ENCODE measurements around the gene TASP1. TPM values are rescaled to one million over a fixed set of nuclear protein-coding genes. Genes with fewer than 3 reads are reported as not detected.
"Not testable (repeated sequence)": the region's sequence is repeated elsewhere in the genome, so short reads cannot be mapped to it uniquely, and the experiment has no call there.

The TASP1 gene
- polyA plus RNA-seq, 4 donors, result 13.4 to 15.3 (median 14.3) TPM

DNA sequence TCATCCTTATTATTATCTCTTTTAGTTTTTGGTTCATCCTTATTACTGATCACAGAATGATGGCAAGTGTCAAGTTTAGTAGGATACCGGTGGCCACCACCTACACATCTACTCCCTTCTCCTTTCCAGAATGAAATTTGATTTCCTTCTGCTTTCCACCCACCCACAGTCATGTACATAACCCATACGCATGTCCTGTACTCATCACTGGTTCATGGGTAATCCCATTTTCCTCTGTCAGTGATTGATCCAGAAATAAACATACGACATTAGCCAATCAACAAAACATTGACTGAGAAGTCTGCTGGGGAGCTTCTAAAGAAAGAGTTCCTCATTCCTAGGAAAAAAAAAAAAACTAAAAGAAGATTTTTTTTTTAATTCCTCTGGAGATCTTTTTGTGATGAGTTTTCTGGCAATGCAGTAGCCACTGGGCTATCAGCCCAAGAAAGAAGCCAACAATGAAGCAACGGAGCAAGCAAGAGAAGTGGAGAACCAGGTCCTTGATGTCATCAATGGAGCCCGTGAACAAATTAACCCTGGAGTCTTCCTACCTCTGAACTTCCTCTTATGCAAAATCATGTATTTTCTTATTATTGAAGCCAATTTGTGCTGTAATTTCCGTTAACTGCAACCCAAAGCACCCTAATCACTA is 127.8 kb downstream of the TASP1 start:
- DNase-seq (ENCODE audit: low read depth in 4 of 4, low spot score in 2 of 4), result no peak

DNA sequence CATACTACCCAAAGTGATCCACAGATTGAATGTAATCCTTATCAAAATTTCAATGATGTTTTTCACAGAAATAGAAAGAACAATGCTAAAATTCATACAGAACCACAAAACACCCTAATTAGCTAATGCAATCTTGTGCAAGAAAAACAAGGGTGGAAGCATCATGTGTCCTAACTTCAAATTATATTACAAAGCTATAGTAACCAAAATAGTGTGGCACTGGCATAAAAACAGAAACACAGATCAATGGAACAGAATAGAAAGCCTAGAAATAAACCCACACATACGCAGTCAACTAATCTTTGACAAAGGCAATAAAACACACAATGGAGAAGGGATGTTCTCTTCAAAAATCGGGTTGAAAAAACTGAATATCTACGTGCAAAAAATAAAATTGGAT is 131.1 kb downstream of the TASP1 start:
- no peak for DNase-seq (ENCODE audit: low read depth in 4 of 4, low spot score in 2 of 4)

DNA sequence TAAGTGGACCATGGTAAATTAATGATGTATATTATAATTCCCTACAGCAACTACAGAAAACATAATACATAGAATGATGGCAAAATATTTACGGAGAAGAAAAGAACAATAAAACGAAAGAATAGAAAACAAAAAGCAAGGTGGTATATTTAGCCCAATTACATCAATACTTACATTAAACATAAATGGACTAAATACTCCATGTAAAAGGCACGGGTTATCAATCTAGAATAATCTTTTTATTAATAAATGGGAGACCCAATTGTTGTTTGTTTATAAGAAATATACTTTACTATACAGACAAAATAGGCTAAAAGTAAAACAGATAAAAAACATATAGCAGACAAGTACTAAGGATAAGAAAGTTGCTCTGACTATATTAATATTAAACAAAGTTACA is 137.2 kb downstream of the TASP1 start:
- no peak for DNase-seq (ENCODE audit: low read depth in 4 of 4, low spot score in 2 of 4)

DNA sequence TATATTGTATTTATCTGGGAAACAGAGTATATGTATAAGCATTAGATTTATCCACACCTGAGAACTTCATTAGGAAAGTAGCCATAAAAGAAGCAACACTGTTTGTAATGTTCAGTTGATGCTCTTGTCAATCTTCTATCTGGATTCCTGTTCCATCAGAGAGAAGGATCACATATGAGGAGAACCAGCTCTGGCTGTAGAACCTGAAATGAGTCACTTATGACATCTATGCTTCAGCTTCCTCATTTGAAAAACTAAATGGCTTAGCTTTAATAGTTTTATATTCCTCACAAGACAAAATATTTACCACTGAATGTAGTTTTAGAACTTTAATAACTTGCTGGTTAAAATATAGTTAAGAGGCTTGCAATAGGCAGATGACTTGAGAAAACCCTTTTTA is 144.7 kb downstream of the TASP1 start:
- no peak for DNase-seq (ENCODE audit: low read depth in 4 of 4, low spot score in 2 of 4)

DNA sequence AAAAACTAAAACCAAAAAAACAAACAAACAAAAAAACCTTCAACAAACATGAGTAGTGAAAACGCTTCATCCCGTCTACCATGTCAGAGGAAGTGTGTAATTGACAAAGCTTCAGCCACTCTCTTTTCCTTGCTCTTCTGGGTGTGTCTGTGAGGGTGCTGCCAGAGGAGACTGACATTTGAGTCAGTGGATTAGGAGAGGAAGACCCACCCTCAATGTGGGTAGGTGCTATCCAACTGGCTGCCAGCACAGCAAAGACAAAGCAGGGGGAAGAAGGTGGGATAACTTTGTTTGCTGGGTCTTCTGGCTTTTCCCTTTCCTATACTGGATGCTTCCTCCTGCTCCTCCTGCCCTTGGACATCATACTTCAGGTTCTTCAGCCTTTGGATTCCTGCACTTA is 145.6 kb downstream of the TASP1 start:
- no peak for DNase-seq (ENCODE audit: low read depth in 4 of 4, low spot score in 2 of 4)

DNA sequence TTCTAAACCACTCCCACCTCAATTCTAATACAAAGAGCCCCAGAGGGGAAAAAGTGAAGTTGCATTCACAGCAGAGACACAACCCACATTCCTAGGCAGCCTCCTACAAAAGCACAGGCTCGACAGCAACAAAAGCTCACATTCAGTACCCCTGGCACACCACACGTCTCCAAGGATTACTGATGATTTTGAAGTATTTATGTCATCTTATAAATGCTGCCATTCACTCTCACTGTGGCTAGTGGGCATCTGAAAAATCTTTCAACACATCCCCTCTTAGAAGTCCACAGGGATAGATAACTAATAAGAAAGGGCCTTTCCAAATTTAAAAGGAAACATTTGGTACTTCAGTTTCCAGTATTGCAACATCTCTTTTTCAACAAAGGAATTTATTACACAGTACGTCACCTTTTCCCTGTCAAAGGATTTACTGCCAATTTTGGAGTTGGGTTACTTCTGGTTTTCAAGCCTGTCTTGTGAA is 146.7 kb downstream of the TASP1 start:
- DNase-seq (ENCODE audit: low read depth in 4 of 4, low spot score in 2 of 4), result no peak

DNA sequence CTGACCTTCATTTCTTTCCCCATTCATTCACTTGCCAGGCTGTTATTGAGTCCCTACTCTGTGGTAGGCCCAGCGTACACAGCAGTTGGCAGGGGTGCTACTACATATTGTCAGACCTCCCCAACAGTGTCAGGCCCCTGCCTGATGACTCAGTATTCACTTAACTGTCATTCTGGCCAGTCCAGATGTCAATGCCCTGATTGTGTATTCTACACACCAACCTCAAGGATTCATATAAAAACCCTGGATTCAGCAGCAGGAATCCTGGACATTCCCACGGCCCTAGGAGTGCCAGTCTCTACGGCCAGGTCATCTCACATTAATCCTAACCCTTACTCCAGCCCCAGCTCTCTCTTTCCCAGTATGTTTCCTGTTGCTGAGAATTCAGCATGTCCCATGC is 151.5 kb downstream of the TASP1 start:
- DNase-seq (ENCODE audit: low read depth in 4 of 4, low spot score in 2 of 4), result no peak

DNA sequence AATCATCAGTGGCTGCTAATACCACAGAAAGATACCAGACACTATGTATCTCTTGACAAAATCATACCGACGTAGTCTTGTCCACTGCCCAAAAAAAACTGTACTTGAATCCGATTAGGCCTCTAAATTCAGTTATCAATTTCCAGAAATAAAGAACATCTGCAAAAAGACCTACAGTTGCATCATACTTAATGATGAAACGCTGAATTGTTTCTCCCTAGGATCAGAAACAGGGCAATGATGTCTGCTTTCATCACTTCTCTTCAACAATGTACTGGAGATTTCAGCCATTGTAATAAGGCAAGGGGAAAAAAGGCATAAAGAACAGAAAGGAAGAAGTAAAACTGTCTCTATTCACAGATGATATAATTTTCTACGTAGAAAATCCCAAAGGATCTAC is 152.0 kb downstream of the TASP1 start:
- no peak for DNase-seq (ENCODE audit: low read depth in 4 of 4, low spot score in 2 of 4)

DNA sequence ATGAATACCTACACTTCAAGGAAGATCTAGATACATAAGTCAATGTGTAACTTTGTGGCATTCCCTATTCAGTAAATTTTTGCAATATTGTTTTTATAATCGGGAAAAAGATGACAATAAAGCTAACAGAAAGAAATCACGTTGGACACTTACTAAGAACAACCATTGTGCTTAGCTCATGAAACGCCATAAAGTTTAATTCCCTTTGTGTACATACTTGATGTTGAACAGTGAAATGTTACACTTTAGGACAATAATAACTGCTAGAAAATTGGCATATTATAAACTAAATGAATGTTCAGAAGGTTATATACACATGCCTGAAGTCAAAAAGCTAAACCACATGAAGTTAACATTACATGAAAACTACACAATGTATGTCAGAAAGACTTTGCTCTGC is 153.2 kb downstream of the TASP1 start:
- no peak for DNase-seq (ENCODE audit: low read depth in 4 of 4, low spot score in 2 of 4)

DNA sequence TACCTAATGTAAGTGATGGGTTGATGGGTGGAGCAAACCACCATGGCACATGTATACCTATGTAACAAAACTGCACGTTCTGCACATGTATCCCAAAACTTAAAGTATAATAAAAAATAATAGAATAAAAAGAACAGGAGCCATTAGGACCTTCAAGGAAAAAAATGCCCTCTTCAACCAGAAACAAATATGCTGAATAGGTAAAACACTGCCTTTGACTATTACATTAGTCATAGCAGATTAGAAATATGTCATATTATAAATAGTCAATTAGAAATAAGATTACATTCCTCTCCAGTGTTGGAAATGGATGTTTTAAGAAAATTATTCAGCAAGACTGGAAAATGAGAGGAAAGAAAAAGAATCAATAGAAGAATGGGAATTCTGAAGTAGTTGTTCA is 153.7 kb downstream of the TASP1 start:
- not testable (repeated sequence) for DNase-seq (ENCODE audit: low read depth in 4 of 4, low spot score in 2 of 4)

DNA sequence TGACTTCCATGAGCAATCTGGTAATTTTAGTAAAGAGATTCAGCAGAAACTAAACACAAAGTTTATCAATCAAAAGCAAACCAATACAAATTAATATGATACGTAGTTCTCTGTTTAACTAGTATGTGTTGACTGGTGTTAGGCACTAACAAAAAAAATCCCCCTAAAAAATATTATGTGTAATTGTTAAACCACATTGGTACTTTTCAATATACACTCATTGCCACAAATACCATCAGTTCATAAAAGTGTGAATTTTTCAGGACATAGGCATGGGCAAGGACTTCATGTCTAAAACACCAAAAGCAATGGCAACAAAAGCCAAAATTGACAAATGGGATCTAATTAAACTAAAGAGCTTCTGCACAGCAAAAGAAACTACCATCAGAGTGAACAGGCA is 155.3 kb downstream of the TASP1 start:
- not testable (repeated sequence) for DNase-seq (ENCODE audit: low read depth in 4 of 4, low spot score in 2 of 4)

DNA sequence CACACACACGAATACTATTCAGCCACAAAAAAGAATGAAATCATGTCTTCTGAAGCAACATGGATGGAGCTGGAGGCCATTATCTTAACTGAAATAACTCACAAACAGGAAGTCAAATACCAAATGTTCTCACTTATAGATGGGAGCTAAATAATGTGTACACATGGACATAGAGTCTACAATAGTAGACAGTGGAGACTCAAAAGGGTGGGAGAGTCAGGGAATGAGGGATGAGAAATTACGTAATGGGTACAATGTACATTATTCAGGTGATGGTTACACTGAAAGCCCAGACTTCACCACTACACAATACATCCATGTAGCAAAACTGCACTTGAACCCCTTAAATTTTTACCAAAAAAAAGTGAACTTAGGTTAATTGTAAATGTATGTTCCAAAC is 160.4 kb downstream of the TASP1 start:
- DNase-seq (ENCODE audit: low read depth in 4 of 4, low spot score in 2 of 4), result no peak

DNA sequence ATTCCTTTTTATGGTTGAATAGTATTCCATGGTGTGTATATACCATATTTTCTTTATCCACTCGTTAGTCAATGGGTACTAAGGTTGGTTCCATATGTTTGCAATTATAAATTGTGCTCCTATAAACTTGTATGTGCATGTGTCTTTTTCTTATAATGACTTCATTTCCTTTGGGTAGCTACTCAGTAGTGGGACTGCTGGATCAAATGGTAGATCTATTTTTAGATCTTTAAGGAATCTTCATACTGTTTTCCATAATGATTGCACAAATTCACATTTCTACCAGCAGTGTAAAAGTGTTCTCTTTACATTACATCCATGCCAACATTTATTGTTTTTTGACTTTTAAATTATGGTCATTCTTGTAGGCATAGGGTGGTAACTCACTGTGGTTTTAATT is 164.3 kb downstream of the TASP1 start:
- DNase-seq (ENCODE audit: low read depth in 4 of 4, low spot score in 2 of 4), result no peak

DNA sequence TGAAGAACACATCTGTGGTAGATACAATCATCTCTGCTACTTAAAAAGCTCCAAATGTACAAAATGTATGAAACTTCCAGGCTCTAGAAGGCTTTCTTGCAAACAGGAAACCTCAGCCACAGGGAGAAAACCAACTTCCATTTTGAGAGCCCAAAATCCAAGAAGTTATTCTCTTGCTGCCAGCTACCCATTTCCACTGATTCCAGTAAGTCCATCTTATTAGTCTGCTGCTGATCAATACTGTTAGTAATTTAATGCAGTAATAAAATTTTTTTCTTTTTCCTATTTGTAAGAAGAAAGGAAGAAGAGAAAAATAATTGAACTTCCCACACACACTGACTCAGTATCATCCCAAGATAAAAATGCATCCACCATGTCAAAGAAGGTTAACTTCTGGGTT is 169.5 kb downstream of the TASP1 start:
- DNase-seq (ENCODE audit: low read depth in 4 of 4, low spot score in 2 of 4), result no peak

DNA sequence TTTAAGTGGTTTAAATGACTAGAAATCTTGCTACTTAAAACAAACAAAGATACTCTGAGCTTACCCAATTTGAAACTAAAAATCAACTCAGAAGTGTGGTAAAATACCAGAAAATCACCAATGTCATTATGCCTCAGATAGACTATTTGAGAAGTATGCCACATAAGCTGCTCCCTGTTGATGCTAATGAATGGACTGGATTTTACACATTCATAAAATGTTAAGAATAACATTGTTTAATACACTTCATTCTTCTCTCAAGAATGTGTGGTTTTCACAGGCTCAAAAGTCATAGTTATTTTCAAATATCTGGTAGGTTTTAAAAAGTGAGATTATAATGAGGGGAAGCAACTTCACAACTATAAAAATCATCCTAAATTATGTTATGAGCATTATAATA is 170.6 kb downstream of the TASP1 start:
- DNase-seq (ENCODE audit: low read depth in 4 of 4, low spot score in 2 of 4), result no peak

DNA sequence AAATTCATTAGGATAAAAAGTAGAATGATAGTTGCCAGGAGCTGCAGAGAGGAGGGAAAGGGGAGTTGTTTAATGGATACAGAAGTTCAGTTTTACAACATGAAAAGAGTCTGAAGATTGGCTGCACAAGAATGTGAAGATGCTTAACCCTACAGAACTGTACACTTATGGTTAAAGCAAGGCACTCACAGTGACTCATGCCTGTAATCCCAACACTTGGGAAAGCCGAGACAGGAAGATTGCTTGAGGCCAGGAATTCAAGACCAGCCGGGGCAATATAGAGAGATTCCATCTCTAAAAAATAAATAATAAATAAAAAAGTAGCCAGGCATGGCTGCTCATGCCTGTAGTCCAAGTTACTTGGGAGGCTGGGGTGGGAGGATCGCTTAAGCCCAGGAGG is 174.0 kb downstream of the TASP1 start:
- DNase-seq (ENCODE audit: low read depth in 4 of 4, low spot score in 2 of 4), result no peak

DNA sequence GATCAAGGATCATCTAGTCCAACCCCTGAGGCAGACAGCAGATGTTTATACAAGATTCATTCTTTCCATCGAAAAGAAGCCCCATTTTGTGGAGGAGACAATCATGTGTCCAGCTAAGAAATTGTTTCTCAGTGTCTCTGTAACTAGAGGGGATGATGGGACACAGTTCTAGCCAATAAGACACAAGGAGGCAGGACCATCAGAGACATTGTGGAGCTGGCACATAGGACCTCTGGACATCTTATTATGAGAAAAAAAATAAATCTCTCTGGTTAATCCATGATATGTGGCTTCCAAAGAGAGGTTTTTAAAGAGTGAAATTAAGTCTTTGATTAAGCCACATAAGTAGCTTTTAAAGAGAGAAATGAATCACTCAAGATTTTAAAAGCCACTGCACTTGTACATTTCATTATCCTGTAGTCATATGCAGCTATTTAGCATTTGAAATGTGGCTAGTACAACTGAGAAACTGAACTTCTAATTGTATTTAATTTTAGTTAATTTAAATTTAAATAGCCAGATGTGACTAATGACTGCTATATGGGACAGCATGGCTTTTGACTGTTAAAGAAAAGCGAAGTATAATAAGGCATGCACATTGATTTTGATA is 176.8 kb downstream of the TASP1 start:
- no peak for DNase-seq (ENCODE audit: low read depth in 4 of 4, low spot score in 2 of 4)

DNA sequence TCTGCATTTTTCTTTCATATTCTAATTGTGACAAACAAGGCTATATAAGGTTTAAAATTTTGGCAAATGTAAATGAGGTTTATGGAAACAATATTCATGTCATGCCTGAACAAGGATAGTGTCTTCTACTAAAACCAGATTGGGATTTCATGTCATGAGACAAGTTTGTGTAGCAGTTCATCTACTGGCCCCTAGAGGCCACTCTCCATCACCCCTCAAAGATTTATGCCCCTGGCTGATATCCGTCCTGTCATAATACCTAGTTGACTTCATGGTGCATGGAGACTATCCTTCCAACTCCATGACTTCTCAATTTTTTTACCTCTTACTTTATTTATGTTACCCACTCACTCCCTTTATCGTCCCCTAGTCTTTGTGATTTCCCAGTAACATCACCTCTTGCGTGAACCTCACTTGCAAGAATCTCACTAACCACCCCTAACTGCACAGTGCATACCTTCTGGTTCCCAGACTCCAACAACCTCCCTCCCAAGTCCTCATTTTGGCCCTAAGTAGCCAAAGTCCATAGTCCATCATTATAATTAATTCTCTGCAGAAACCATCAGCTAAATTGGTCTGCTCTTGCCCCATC is 179.8 kb downstream of the TASP1 start:
- DNase-seq (ENCODE audit: low read depth in 4 of 4, low spot score in 2 of 4), result no peak

DNA sequence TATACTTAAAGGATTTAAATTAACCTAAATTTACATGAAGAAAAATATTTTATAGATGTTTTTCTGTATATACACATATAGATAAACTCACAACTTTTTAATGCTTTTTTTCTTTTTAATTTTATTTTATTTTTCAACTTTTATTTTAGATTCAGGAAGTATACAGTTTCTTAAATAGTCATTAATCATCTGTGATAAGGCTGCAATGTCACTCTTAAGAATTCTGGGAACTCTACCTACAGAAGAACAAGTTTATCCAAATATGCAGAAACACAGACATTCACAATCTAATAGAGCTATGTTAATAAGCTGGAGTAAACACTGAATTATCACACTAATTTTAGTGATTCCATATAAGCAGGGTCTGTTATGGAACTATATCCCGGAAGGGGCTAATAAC is 181.2 kb downstream of the TASP1 start:
- DNase-seq (ENCODE audit: low read depth in 4 of 4, low spot score in 2 of 4), result no peak

DNA sequence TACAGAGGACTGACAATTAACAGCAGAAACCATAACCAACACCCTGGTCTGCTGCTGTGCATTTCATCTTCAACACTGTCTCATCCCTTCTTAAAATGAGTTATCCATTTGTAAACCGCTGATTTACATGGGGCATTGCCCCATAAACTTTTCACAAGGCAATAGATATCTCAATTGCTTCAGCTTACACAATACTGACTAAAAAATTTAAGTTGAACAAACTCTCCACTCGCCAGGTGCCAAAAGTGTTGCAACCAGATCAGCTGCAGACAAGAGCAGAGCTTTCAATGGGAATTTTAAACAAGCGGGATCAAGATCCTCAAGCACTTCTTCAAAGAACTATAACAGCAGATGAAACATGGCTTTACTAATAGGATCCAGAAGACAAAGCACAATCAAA is 183.0 kb downstream of the TASP1 start:
- no peak for DNase-seq (ENCODE audit: low read depth in 4 of 4, low spot score in 2 of 4)

DNA sequence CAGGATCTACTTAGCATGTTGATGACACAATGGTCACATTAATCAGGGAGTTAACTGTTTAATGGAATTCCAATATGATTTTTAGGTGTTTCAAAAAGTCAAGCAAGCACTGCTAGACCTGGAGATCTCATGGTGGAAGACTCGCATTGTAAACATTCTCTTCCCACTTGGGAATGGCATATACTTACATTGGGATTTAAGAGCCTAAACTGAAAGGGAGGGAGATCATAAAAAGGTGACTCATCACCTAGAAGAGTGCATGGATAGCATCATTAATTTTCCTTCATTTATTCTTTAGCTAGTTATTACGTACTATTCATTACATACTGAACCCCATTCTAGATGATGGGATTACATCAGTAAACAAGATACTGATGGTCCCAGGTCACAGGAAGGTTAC is 185.4 kb downstream of the TASP1 start:
- DNase-seq (ENCODE audit: low read depth in 4 of 4, low spot score in 2 of 4), result no peak

DNA sequence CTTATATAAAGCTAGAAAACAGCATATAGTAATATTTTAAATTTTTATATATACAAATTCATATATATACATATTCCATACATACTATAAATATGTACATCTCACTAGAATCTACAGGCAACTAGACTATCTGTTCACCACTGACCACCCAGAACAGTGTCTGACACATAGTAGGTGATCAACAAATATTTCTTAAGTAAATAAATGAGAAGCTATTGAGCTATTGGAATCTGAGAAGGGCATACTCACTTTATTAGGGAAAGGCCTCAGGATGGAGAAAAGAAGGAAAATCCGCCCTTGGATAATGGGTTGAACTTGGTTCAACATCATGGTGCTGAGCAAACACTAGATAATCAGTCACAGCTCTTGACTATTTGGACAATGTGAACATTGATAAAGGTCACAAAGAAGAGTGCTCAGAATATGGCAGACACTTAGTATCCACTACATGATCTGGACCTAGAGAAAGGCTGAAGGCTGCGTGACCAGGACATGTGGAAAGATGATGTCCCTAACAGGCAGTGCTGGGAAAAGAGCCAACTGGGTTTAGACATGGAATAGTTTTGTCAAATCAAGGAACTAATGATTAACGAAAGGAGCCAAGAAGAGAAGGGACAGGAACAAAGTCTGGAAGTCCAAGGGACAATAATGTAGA is 186.1 kb downstream of the TASP1 start:
- DNase-seq (ENCODE audit: low read depth in 4 of 4, low spot score in 2 of 4), result no peak
